Measurements from ENCODE around the gene ZNF841.
"Not testable (repeated sequence)": the region's sequence is repeated elsewhere in the genome, so short reads cannot be mapped to it uniquely, and the experiment has no call there.

ZNF841 gene

GRCh38 chr19:52066258-52066863 lies 29.2 kb downstream of the ZNF841 start:
- no peak for DNase-seq

GRCh38 chr19:52065399-52065798 lies 30.2 kb downstream of the ZNF841 start:
- no peak for DNase-seq

- not testable (repeated sequence) for DNase-seq
Measured at GRCh38 chr19:52056480-52056879, 39.1 kb downstream of the ZNF841 start.

GRCh38 chr19:52051736-52052135 lies 43.8 kb downstream of the ZNF841 start:
- not testable (repeated sequence) for DNase-seq

GRCh38 chr19:52048555-52049501 lies 46.7 kb downstream of the ZNF841 start, which contains the start of gene ZNF432:
Gene ZNF432 (minus strand): TSS chr19:52048838. CDS start chr19:52046868, 1,970 bp downstream.
- DNase-seq = peak; percentile 94

GRCh38 chr19:52039169-52039568 lies 56.4 kb downstream of the ZNF841 start:
- no peak for DNase-seq

- no peak for DNase-seq
Measured at GRCh38 chr19:52034051-52034728, 61.4 kb downstream of the ZNF841 start.

GRCh38 chr19:52028780-52029123 lies 66.8 kb downstream of the ZNF841 start:
- no peak for DNase-seq

GRCh38 chr19:52028027-52028779 lies 67.4 kb downstream of the ZNF841 start, which contains the start of gene ZNF614:
Gene ZNF614 (minus strand): TSS chr19:52028379. CDS start chr19:52025745, 2,634 bp downstream.
- peak; percentile 75 for DNase-seq

GRCh38 chr19:52026255-52026990 lies 69.1 kb downstream of the ZNF841 start:
- DNase-seq = not testable (repeated sequence)

GRCh38 chr19:52024478-52024877 lies 71.1 kb downstream of the ZNF841 start:
- not testable (repeated sequence) for DNase-seq

- DNase-seq = no peak
Measured at GRCh38 chr19:52022193-52022592, 73.4 kb downstream of the ZNF841 start.

GRCh38 chr19:52020506-52020905 lies 75.1 kb downstream of the ZNF841 start:
- no peak for DNase-seq
